SH-SY5Y (cell line): ENCODE results near the gene EDRF1.

Experiments used
- GATA2 ChIP-seq: IDR thresholded peaks from 2 replicates; pipeline ENCODE4 v1.6.1; 2011; ENCODE audit warnings: mild to moderate bottlenecking, low read depth, low read length
- GATA3 ChIP-seq: IDR thresholded peaks from 2 replicates; pipeline ENCODE4 v1.6.1; 2011; ENCODE audit warnings: low read depth, mild to moderate bottlenecking, low read length, moderate library complexity

DNA sequence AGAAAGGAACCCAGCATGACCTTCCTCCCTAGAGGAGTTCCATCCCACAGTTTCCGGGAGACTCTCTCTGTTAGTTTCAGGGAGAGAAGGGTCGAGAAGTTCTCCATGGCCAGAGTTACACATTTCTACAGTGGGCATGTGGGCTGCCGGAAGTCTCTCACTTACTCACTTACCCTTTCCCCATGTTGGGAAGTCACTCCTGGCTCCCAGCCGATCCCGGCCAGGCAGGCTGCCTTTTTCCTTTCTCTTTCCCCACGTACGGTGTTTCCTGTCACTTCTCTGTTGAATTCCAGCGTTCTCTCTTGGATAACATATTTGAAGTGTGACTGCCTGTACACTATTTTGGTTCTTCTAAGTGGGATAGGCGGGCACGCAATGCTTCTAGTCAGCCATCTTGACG lies 40.1 kb upstream of the EDRF1 start:
- TF ChIP-seq GATA2 (no peak), GATA3 (no peak)
